HG03039 (cell line): ENCODE data around the gene DUS2.
"Not testable (repeated sequence)": the region's sequence is repeated elsewhere in the genome, so short reads cannot be mapped to it uniquely, and the experiment has no call there.

Experiments
- ATAC-seq: cut with Tn5 transposase; IDR thresholded peaks from one replicate; pipeline ENCODE4 v1.9.1; 2021; ENCODE audit warnings: mild to moderate bottlenecking, moderate library complexity; ENCODE audit not compliant: unreplicated experiment

Gene DUS2

GRCh38 chr16:68089067-68089466 lies 66.0 kb downstream of the DUS2 start:
- no peak for ATAC-seq

GRCh38 chr16:68090130-68090529 lies 67.0 kb downstream of the DUS2 start:
- no peak for ATAC-seq

DNA sequence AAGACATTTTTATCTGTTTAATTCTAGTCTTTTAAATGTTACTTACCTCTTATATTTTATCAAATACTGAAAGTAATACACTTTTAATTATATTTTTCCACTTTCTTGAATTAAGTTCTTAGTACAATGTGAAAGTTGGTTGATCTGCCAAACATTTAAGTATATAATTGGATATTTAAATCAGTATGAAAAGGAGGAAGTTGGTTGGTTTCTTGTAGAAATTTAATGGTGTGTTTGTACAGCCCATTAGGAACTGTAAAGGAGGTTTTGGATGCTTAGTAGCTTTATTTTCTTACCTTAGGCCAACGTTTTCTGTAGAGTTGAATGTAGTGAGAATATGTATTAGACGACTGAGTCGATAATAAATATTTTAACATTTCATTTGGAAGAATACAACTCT lies 67.4 kb downstream of the DUS2 start:
- no peak for ATAC-seq

DNA sequence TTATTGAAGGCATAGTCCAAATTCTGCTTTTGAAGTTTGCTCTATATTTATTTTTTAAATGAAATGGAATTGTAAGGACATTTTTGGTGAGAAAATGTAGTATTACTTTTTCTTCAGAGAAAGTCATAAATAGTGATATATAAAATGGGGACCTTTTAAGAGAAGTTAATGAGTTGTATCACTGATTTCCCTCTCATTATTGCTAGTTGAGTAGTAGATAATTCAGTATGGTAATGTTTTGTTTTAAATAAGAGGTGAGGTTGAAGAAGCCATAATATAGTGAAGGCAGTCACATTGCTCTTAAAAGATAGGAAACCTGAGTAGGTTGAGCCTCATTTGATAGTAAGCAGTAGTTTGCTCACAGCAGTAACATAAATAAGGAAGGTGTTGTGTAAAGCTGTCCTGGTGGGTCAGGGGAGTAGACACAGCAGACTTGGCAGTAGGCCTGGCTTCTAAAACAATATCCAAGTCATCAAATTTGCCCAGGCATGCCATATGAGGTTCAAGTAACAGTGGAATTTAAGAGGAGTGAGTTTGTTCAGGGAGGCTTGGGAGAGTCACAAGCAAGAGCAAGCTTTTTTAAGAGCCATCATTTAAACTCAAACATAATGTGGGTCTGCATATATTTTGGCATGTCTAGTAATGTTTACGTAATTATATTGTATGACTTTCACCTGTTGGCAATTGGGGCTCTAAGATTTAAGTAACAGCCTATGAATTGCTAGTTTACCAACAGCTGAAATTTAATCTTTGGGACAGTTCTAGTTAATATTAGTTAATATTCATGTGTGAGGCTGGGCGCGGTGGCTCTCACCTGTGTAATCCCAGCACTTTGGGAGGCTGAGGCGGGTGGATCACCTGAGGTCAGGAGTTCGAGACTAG lies 68.5 kb downstream of the DUS2 start:
- ATAC-seq = no peak

DNA sequence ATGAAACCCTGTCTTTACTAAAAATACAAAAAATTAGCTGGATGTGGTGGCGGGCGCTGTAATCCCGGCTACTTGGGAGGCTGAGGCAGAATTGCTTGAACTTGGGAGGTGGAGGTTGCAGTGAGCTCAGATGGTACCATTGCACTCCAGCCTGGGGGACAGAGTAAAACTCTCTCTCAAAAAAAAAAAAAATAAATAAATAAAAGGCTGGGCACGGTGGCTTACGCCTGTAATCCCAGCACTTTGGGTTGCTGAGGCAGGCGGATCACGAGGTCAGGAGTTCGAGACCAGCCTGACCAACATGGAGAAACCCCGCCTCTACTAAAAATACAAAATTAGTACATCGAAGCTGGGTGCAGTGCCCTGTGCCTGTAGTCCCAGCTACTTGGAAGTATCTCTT lies 69.2 kb downstream of the DUS2 start:
- not testable (repeated sequence) for ATAC-seq

GRCh38 chr16:68093816-68094613 lies 70.9 kb downstream of the DUS2 start:
- no peak for ATAC-seq

GRCh38 chr16:68094614-68094934 lies 71.5 kb downstream of the DUS2 start:
- no peak for ATAC-seq

- no peak for ATAC-seq
Observed at GRCh38 chr16:68096491-68096890, 73.4 kb downstream of the DUS2 start.

GRCh38 chr16:68097088-68097487 lies 74.0 kb downstream of the DUS2 start:
- no peak for ATAC-seq

DNA sequence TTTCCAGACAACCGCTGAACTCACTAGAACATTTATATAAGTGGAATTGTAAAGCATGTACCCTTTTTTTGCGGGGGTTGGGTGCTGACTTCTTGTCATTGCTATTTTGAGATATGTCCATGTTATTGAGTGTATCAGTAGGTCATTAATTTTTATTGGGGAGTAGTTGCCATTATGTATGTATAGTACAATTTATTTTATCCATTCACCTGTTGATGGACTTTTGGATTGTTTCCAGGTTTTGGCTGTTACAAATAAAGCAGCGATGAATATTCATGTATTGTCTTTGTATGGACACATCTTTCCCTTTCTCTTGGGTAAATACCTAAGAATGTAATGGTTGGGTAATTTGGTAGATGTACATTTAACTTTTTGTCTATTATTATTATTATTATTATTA lies 74.8 kb downstream of the DUS2 start:
- ATAC-seq = no peak

DNA sequence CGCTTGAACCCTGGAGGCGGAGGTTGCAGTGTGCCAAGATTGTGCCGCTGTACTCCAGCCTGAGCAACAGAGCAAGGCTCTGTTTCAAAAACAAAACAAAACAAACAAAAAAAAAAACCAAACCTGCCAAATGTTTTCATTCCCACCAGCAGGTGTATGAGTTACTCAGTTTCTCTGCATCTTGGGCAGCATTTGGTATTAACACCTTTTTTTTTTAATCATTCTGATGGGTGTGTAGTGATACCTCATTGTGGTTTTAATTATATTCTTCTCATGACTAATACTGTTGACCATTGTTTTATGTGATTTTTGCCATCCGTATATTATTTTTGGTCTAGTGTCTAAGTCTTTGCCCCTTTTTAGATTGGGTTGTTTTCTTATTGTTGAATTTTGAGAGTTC lies 77.4 kb downstream of the DUS2 start:
- no peak for ATAC-seq

DNA sequence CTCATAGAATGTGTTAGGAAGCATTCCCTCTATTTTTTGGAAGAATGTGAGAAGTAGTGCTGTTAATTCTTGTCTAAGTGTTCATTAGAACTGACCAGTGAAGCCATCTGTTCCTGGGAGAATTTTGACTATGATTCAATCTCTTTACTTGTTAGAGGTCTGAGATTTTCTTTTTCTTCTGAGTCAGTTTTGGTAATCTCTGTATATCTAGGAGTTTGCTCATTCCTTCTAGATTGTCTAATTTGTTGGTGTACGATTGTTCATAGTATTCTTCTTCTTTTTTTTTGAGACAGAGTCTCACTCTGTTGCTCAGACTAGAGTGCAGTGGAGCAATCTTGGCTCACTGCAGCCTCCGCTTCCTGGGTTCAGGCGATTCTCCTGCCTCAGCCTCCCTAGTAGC lies 82.5 kb downstream of the DUS2 start:
- ATAC-seq = no peak

- ATAC-seq = not testable (repeated sequence)
Observed at GRCh38 chr16:68107230-68107928, 84.3 kb downstream of the DUS2 start.

DNA sequence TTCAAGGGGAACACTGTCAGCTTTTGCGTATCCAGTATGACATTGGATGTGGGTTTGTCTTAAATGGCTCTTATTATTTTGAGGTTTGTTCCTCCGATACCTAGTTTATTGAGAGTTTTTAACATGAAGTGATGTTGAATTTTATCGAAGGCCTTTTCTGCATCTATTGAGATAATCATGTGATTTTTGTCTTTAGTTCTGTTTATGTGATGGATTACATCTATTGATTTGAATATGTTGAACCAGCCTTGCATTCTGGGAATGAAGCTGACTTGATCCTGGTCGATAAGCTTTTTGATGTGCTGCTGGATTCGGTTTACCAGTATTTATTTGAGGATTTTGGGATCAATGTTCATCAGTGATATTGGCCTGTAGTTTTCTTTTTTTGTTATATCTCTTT lies 86.1 kb downstream of the DUS2 start:
- not testable (repeated sequence) for ATAC-seq

- ATAC-seq = not testable (repeated sequence)
Observed at GRCh38 chr16:68110611-68111010, 87.5 kb downstream of the DUS2 start.

GRCh38 chr16:68111379-68111778 lies 88.3 kb downstream of the DUS2 start:
- ATAC-seq = no peak

DNA sequence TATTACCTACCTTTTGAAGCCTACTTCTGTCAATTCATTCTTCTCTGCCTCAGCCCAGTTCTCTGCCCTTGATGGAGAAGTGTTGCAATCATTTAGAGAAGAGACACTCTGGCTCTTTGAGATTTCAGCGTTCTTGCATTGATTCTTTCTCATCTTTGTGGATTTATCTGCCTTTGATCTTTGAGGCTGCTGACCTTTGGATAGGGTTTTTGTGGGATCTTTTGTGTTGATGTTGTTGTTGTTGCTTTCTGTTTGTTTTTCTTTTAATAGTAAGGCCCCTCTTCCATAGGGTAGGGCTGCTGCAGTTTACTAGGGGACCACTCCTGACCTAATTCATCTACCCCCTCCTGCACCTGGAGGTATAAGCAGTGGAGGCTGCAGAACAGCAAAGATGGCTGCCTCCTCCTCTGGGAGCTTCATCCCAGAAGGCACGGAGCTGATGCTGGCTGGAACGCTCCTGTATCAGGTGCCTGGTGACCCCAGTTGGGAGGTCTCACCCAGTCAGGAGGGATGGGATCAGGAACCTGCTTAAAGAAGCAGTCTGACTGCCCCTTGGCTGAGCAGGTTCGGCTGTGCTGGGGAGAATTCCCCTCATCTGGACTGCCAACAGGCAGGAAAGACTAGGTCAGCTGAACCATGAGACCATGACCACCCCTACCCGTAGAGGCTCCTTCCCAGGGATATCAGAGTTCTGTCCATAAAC lies 90.1 kb downstream of the DUS2 start:
- ATAC-seq = no peak

- ATAC-seq = no peak
Observed at GRCh38 chr16:68113765-68114240, 90.7 kb downstream of the DUS2 start.

- not testable (repeated sequence) for ATAC-seq
Observed at GRCh38 chr16:68114939-68115338, 91.9 kb downstream of the DUS2 start.

DNA sequence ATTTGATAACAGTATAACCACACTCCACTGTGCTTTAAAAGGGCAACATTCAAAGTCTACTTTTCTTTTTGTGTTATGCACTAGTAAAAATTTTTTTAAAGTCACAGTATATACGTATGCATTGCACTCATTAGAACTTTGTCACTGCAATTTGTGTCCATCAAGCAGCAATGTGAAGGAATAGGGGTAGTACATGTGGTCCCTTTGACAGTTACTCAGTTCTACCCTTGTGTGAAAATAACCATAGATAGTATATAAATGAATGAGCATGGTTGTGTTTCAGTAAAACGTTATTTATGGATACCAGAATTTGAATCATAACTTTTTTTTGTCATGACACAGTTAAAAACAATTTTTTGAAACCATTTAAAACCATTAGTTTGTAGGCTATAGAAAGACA lies 92.8 kb downstream of the DUS2 start:
- ATAC-seq = no peak
